ENCODE results near the gene SEMA4D.

GRCh38 chr9:89452561-89452960 lies 45.4 kb downstream of the SEMA4D start:
- TF ChIP-seq CTCF (IDR thresholded peaks at IDR 0.05) (no peak), POLR2A (IDR thresholded peaks at IDR 0.05) (no peak)
